Gastroesophageal sphincter (tissue), 3 donors: Measurements from ENCODE around the gene NEURL1.

Experiments
- POLR2A ChIP-seq, 2 donors: fragments of 450-650 bp; IDR thresholded peaks; one replicate each; pipeline ENCODE4 v1.6.1; 2017; ENCODE audit warnings: antibody characterized with exemption in 2 of 2, mild to moderate bottlenecking in 2 of 2, moderate library complexity in 1 of 2
- POLR2AphosphoS5 ChIP-seq: sonication (generic); formaldehyde crosslinking; IDR thresholded peaks from one replicate; pipeline ENCODE4 v1.6.1; 2017; ENCODE audit warnings: antibody characterized with exemption
- TF ChIP-seq, protein P1 (sequence below), 4 experiments: fragments of 200-600 bp in 2 of 4; fragments of 450-650 bp in 2 of 4; sonication (generic) in 1 of 4; IDR thresholded peaks; one replicate each; pipeline ENCODE4 v1.5.1; 2017 to 2019; ENCODE audit warnings: antibody characterized with exemption in 4 of 4, mild to moderate bottlenecking in 2 of 4, moderate library complexity in 2 of 4

DNA sequence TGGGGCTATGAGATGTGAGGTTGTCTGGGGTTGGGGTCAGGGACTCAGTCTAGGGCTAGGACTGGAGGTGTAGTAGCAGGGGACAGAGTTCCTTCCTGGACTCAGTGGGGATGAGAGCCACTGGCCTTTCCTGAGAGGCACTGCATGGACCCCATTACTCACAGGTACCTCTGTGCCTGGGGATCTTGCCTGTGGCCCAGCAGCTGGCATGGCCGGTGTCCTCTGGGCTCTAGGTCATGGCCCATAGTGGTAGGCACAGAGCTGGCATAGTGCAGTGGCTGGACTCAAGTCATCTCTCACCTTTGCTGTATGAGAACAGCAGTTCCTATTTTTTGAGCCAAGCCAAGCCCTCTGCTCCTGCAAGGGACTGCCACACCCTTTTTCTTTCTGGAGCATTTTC, 51.9 kb downstream of the NEURL1 start:
- TF ChIP-seq POLR2A (IDR thresholded peaks at IDR 0.05) (no peak), POLR2AphosphoS5 (no peak)
- TF ChIP-seq, protein P1, sequence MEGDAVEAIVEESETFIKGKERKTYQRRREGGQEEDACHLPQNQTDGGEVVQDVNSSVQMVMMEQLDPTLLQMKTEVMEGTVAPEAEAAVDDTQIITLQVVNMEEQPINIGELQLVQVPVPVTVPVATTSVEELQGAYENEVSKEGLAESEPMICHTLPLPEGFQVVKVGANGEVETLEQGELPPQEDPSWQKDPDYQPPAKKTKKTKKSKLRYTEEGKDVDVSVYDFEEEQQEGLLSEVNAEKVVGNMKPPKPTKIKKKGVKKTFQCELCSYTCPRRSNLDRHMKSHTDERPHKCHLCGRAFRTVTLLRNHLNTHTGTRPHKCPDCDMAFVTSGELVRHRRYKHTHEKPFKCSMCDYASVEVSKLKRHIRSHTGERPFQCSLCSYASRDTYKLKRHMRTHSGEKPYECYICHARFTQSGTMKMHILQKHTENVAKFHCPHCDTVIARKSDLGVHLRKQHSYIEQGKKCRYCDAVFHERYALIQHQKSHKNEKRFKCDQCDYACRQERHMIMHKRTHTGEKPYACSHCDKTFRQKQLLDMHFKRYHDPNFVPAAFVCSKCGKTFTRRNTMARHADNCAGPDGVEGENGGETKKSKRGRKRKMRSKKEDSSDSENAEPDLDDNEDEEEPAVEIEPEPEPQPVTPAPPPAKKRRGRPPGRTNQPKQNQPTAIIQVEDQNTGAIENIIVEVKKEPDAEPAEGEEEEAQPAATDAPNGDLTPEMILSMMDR (IDR thresholded peaks at IDR 0.05) = no peak
